Peyer's patch (tissue), 4 donors: Measurements from ENCODE around the gene ARHGAP20. TPM values are rescaled to one million over a fixed set of nuclear protein-coding genes. Genes with fewer than 3 reads are reported as not detected.

Experiments
- DNase-seq, 3 donors: peaks; one replicate each; pipeline ENCODE4 v3.0.0-alpha.2; 2017 to 2019
- H3K27ac ChIP-seq, 4 donors: fragments of 200-600 bp; sonication (generic); one replicate each; pipeline ENCODE4 v1.5.1; 2016 to 2019
- H3K27me3 ChIP-seq, 2 donors: fragments of 200-600 bp; sonication (generic); one replicate each; pipeline ENCODE4 v1.5.1; 2019
- H3K36me3 ChIP-seq, 3 donors: fragments of 200-600 bp; sonication (generic); one replicate each; pipeline ENCODE4 v1.5.1; 2016 to 2019
- H3K4me1 ChIP-seq, 4 donors: fragments of 200-600 bp; sonication (generic); one replicate each; pipeline ENCODE4 v1.5.1; 2016 to 2019
- H3K4me3 ChIP-seq, 4 donors: fragments of 200-600 bp; sonication (generic); 1 replicate in 3 of 4; 2 replicates in 1 of 4; pipeline ENCODE4 v1.5.1; 2016 to 2019; ENCODE audit warnings: mild to moderate bottlenecking in 1 of 4
- H3K9me3 ChIP-seq, 4 donors: fragments of 200-600 bp; sonication (generic); one replicate each; pipeline ENCODE4 v1.5.1; 2016 to 2019; ENCODE audit warnings: mild to moderate bottlenecking in 1 of 4
- CTCF ChIP-seq, 6 experiments: fragments of 450-650 bp in 4 of 6; fragments of 200-600 bp in 2 of 6; sonication (generic) in 1 of 6; IDR thresholded peaks; one replicate each; pipeline ENCODE4 v1.5.1; 2017 to 2019; ENCODE audit warnings: antibody characterized with exemption in 6 of 6, mild to moderate bottlenecking in 3 of 6, moderate library complexity in 1 of 6
- POLR2A ChIP-seq, 2 donors: fragments of 450-650 bp; IDR thresholded peaks; one replicate each; pipeline ENCODE4 v1.5.1; 2017; ENCODE audit warnings: antibody characterized with exemption in 2 of 2, mild to moderate bottlenecking in 2 of 2, moderate library complexity in 2 of 2
- total RNA-seq, 4 donors: library from RNA; depleted of rRNA; stranded (reverse); fragments of >200 nt; gene quantifications; one replicate each; pipeline ENCODE4 v1.1.0, GENCODE V29; 2016

Gene ARHGAP20
- total RNA-seq, 4 donors from 2014 or later: 1.8 to 9.9 (median 2.3) TPM

- Histone ChIP-seq H3K36me3 (no peaks in the 10 kb centered on the region), H3K4me1 (no peaks in the 10 kb centered on the region), H3K27me3 (no peaks in the 10 kb centered on the region), H3K9me3 (no peaks in the 10 kb centered on the region), H3K4me3 (no peak overlapping the region), H3K27ac (no peak overlapping the region)
- TF ChIP-seq CTCF (IDR thresholded peaks at IDR 0.05) (no peak), POLR2A (IDR thresholded peaks at IDR 0.05) (no peak)
- no peak for DNase-seq
These were observed 105.8 kb downstream of the ARHGAP20 start for GRCh38 chr11:110606415-110606814.

- Histone ChIP-seq H3K27ac (no peak overlapping the region), H3K4me1 (no peaks in the 10 kb centered on the region), H3K27me3 (no peaks in the 10 kb centered on the region), H3K36me3 (no peaks in the 10 kb centered on the region), H3K9me3 (peaks cover 0 to 4% (median 0%) of the 10 kb centered on the region in 4 donors), H3K4me3 (no peak overlapping the region)
- no peak for TF ChIP-seq POLR2A (IDR thresholded peaks at IDR 0.05)
- TF ChIP-seq CTCF (IDR thresholded peaks at IDR 0.05): no peak
- no peak for DNase-seq
These were observed 110.3 kb downstream of the ARHGAP20 start for GRCh38 chr11:110601936-110602335.

GRCh38 chr11:110600322-110600721 is 111.9 kb downstream of the ARHGAP20 start:
- H3K36me3 ChIP-seq: no peaks in the 10 kb centered on the region
- H3K9me3 ChIP-seq: peaks cover 0 to 4% (median 0%) of the 10 kb centered on the region in 4 donors
- no peak overlapping the region for H3K4me3 ChIP-seq
- no peak overlapping the region for H3K27ac ChIP-seq
- H3K4me1 ChIP-seq: no peaks in the 10 kb centered on the region
- DNase-seq: no peak
- TF ChIP-seq CTCF (IDR thresholded peaks at IDR 0.05): no peak
- no peak for TF ChIP-seq POLR2A (IDR thresholded peaks at IDR 0.05)
- H3K27me3 ChIP-seq: no peaks in the 10 kb centered on the region

- no peaks in the 10 kb centered on the region for H3K4me1 ChIP-seq
- no peaks in the 10 kb centered on the region for H3K27me3 ChIP-seq
- no peak overlapping the region for H3K4me3 ChIP-seq
- H3K27ac ChIP-seq: no peak overlapping the region
- no peak for DNase-seq
- H3K9me3 ChIP-seq: peaks cover 0 to 4% (median 0%) of the 10 kb centered on the region in 4 donors
- no peak for TF ChIP-seq POLR2A (IDR thresholded peaks at IDR 0.05)
- no peak for TF ChIP-seq CTCF (IDR thresholded peaks at IDR 0.05)
- no peaks in the 10 kb centered on the region for H3K36me3 ChIP-seq
These were observed 113.0 kb downstream of the ARHGAP20 start for GRCh38 chr11:110599207-110599606.

DNA sequence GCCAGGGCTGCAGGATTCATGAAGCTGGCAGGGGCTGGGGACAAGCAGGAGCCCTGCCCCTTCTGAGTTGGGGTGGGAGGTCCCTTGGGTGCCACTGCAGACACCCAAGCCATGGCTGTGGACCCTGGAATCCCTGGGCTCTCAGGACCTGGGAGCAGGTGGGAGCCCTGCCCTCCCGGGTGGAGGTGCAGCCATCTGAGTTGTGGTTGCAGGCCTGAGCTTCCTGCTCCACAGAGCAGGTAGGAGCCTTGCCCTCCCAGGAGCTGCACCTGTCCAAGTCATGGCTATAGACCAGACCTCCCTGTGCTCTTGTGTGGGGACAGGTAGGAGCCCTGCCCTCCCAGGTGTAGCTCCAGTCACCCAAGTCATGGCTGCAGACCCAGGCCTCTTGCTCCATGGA is 113.5 kb downstream of the ARHGAP20 start:
- no peak for DNase-seq
- Histone ChIP-seq H3K4me3 (no peak overlapping the region), H3K4me1 (no peaks in the 10 kb centered on the region), H3K9me3 (peaks cover 0 to 4% (median 0%) of the 10 kb centered on the region in 4 donors), H3K27ac (no peak overlapping the region), H3K36me3 (no peaks in the 10 kb centered on the region), H3K27me3 (no peaks in the 10 kb centered on the region)
- TF ChIP-seq POLR2A (IDR thresholded peaks at IDR 0.05) (no peak), CTCF (IDR thresholded peaks at IDR 0.05) (no peak)

GRCh38 chr11:110587972-110588371 is 124.3 kb downstream of the ARHGAP20 start:
- Histone ChIP-seq H3K9me3 (no peaks in the 10 kb centered on the region), H3K36me3 (no peaks in the 10 kb centered on the region), H3K4me3 (no peak overlapping the region), H3K4me1 (peaks cover 0 to under 1% (median 0%) of the 10 kb centered on the region in 4 donors), H3K27ac (no peak overlapping the region), H3K27me3 (no peaks in the 10 kb centered on the region)
- TF ChIP-seq POLR2A (IDR thresholded peaks at IDR 0.05) (no peak), CTCF (IDR thresholded peaks at IDR 0.05) (no peak)
- DNase-seq: no peak
